Esophagus mucosa (tissue), 1 donor: Measurements from ENCODE around the gene CABLES2. TPM values are rescaled to one million over a fixed set of nuclear protein-coding genes. Genes with fewer than 3 reads are reported as not detected.

Experiments
- ATAC-seq: fragments of 200-7000 bp; cut with Tn5 transposase; one replicate; pipeline ENCODE4 v1.9.1; 2020
- total RNA-seq: library from RNA; stranded (reverse); gene quantifications from one replicate; pipeline ENCODE4 v1.2.4, GENCODE V29; 2023
- donor health status: DM: yes; HTN: yes; CAD: no.

CABLES2 gene
- total RNA-seq, 1 donor from 2014 or later, result 2.4 TPM

DNA sequence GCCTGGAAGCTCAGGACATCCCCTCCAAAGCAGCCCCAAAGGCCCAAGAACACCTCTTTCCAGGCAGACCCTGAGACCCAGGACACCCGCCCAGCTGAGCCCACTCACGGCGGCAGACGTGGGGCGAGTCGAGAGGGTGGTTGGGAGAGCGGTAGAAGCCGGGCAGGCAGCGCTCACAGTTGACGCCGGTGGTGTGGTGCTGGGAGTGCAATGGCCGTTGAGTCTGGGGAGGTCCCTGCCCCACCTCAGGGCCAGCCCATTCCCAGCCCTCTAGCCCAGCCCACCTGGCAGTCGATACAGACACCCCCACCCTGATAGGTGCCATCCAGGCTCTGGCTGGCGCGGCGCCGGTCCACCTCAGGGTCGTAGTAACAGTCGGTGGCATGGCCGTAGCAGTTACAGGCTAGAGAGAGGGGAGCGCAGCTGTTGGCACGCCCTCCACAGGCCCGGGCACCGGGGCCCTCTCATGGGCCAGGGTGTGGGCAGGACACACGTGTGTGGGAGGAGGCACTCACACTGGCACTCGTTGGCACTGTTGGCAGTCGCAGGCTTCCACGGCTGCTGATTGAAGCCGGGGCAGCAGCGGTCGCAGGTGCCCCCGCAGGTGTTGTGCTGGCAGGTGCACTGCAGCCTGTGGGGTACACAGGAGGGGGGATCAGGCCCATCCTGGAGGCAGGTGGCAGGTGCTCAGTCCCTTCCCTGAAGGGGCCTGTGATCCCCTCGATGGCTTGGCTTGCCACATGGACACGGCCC, 60.5 kb downstream of the CABLES2 start:
- no peak for ATAC-seq

- no peak for ATAC-seq
Measured at GRCh38 chr20:62345681-62346370, 61.3 kb downstream of the CABLES2 start.

DNA sequence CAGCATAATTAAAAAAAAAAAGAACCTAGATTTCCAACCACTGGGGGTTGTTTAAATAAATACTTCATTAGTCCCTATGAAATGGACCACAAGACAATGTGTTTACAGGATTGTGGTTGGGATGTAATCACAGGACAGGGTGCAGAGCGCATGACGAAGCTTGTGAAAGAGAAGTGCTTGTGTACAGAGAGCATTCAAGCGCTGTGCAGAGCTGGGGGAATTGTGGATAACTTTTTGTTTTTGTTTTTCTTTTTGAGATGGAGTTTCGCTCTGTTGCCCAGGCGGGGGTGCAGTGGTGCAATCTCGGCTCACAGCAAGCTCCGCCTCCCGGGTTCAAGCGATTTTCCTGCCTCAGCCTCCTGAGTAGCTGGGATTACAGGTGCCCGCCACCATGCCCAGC, 62.3 kb downstream of the CABLES2 start:
- ATAC-seq, result no peak

DNA sequence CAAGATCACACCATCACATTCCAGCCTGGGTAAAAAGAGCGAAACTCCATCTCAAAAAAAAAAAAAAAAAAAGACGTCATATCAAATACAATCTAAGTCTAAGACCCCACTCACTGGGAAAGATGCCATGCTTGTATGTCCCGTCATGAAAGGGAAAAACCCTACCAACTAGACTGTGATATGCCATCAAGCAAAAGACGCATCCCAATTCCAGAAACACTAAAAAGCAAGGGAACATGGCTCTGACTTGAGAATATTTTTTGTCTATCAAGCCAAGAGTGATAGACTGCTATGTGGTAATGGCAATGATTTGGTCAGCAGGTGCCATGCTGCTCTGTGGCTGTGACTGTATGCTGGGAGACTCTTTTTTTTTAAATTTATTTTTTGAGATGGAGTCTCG, 63.0 kb downstream of the CABLES2 start:
- no peak for ATAC-seq

DNA sequence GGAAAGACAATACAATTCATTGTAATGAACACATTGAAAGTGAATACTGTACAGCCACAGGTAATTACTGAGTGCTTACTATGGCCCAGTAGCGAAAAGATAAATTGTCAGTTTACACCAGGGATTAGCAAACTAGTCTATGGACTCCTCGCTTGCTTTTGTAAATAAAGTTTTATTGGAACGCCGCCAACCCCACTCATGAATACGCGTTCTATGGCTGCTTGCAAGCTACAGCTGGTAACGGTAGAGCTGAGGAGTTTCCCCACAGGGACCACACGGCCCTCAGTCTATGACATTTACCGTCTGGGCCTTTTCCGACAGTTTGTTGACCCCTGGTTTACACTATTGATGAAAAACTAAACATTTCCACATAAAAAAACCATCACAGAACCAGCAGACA, 64.2 kb downstream of the CABLES2 start:
- ATAC-seq, result no peak

DNA sequence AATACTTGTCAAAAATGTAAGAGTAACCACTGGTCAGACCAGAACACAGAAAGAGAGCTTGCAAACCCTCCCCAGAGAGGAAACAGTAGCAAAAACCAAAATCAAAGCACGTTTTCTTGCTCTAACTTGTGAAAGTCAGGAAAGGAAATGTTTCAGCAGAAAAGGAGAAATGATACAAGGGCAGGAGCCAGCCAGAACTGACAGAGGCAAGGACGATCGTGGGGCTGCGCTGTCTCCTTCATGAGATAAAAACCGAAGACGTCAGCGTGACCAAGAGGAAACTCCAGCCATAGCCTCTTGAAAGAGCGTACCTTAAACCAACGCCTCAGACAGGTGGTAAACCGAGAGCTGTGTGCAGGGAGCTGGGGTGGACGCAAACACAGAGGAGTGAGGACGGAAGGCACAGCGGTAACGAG, 67.4 kb downstream of the CABLES2 start:
- no peak for ATAC-seq

Other genes starting within 250 kb of the CABLES2 start
- gene MTG2, start 224.3 kb downstream of the CABLES2 start, total RNA-seq, result 20.2 TPM
- not detected for gene HRH3, start 187.0 kb downstream of the CABLES2 start, total RNA-seq
- gene OSBPL2, start 168.8 kb downstream of the CABLES2 start, total RNA-seq, result 58.5 TPM
- 76.1 TPM for gene ADRM1, start 104.3 kb downstream of the CABLES2 start, total RNA-seq
- 83.4 TPM for gene LAMA5, start 40.0 kb downstream of the CABLES2 start, total RNA-seq
- gene RPS21, start 20.2 kb downstream of the CABLES2 start, total RNA-seq, result 1,745 TPM
- 5.1 TPM for gene RBBP8NL, start 20.3 kb upstream of the CABLES2 start, total RNA-seq
- not detected for gene GATA5, start 68.7 kb upstream of the CABLES2 start, total RNA-seq
- 13.7 TPM for gene SLCO4A1, start 235.2 kb upstream of the CABLES2 start, total RNA-seq